ENCODE measurements around the gene ARID3A.
A peak's percentile ranks its signal among the peaks of the same experiment; 100 is the strongest.
"Not testable (repeated sequence)": the region's sequence is repeated elsewhere in the genome, so short reads cannot be mapped to it uniquely, and the experiment has no call there.

The ARID3A gene

DNA sequence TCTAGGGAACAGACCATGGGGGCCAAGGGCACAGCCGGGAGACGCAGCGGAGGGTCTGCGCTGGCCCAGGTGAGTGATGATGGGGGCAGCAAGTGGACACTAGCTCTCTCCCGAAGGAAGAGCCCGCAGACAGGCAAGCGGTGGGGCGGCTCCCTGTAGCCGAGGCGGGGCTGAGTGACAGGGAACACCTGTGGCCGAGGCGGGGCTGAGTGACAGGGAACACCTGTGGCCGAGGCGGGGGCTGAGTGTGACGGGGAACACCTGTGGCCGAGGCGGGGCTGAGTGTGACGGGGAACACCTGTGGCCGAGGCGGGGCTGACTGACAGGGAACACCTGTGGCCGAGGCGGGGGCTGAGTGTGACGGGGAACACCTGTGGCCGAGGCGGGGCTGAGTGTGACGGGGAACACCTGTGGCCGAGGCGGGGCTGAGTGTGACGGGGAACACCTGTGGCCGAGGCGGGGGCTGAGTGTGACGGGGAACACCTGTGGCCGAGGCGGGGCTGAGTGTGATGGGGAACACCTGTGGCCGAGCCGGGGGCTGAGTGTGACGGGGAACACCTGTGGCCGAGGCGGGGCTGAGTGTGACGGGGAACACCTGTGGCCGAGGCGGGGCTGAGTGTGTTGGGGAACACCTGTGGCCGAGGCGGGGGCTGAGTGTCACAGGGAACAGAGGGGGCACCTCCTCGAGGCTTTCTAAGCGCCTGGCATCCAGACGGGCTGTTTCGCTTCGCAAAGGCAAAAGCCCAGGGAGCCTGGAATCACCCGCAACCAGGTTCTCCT is 34.2 kb upstream of the ARID3A start:
- DNase-seq: not testable (repeated sequence)

DNA sequence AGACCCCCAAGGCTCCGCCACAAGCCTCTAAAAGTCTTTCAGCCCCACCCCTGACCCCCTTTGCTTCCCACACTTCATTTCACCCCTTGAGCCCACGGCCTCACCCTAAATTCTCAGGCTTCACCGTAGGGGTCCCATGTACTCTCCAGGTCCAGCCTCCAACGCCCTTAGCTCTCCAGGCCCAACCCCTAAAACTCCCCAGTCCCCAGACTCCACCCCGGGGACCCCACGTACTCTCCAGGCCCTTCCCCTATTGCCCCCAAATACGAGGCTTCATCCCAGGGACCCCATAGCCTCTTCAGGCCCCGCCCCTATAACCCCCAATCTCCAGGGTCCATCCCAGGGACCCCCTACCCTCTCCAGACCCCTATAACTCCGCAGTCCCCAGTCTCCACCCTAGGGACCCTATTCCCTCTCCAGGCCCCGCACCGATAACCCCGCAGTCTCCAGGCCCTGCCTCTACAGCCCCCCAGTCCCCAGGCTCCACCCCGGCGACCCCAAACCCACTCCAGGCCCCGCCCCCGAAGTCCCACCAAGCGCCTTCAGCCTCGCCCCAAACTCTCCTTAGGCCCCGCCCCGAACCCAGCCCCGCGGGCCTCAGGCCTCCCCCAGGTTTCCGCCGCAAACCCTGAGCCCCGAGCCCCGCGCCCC is 33.5 kb upstream of the ARID3A start:
- DNase-seq: no peak

DNA sequence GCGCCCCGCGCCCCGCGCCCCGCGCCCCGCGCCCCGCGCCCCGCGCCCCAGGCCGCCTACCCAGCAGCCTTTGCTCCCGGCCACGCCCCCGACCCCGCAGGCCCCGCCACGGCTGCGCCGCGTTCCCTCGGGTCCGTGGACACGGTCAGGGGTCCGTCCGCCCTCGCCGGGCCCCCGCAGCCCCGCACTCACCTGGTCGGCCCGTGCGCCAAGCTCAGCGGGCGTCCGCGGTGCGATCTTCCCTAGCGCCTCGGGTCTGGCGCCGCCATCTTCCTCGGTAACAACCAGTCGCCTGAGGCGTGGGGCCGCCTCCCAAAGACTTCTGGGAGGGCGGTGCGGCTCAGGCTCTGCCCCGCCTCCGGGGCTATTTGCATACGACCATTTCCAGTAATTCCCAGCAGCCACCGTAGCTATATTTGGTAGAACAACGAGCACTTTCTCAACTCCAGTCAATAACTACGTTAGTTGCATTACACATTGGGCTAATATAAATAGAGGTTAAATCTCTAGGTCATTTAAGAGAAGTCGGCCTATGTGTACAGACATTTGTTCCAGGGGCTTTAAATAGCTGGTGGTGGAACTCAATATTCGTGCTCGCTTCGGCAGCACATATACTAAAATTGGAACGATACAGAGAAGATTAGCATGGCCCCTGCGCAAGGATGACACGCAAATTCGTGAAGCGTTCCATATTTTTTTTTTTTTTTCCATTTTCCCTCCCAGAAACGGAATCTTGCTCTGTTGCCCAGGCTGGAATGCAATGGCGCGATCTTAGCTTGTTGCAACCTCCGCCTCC is 32.7 kb upstream of the ARID3A start, which contains the start of the genes MED16 and RNU6-9:
Gene MED16, minus strand, starts transcription at position 294 of the 796 bp plus-strand sequence. CDS start 2,056 bp downstream, outside the sequence.
Gene RNU6-9, plus strand, starts transcription at position 591 of the 796 bp plus-strand sequence.
- DNase-seq: peak; percentile 80

DNA sequence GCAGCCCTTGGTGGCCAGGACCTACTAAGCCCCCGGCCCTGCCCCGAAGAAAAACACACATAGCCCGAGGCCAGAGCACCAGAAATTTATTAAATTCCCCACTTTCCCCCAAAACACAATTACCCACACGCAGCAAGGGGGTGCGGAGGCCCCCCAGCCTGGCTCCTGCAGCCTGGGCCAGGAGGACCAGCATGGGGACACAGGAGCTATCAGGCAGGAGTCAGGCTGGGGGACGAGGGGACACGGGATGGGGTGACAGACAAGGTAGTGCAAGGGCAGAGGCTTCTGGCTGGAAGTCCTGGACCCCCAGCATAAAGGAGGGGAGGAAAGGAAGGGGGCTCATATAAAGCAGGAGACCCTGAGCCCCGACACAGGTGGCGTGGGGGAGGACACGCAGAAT is 29.4 kb upstream of the ARID3A start:
- no peak for DNase-seq

DNA sequence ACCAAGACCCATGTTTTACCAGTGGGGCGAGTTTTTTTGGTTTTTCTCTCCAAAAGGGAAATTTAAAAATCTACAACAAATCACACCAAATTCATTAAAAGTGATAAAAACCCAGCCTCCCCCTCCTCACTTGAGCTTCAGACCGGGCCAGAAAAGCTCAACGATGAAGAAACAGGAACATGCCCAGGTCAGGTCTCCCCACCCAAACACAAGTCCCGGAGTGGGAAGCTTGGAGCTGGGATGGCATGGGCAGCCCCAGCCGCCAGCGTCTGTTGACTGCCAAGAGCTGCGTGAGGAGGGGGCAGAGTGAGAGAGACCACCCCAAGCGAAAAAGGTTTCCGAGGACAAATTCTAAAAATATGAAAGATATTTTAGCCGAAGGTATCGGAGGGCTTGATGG is 28.8 kb upstream of the ARID3A start:
- DNase-seq: no peak

DNA sequence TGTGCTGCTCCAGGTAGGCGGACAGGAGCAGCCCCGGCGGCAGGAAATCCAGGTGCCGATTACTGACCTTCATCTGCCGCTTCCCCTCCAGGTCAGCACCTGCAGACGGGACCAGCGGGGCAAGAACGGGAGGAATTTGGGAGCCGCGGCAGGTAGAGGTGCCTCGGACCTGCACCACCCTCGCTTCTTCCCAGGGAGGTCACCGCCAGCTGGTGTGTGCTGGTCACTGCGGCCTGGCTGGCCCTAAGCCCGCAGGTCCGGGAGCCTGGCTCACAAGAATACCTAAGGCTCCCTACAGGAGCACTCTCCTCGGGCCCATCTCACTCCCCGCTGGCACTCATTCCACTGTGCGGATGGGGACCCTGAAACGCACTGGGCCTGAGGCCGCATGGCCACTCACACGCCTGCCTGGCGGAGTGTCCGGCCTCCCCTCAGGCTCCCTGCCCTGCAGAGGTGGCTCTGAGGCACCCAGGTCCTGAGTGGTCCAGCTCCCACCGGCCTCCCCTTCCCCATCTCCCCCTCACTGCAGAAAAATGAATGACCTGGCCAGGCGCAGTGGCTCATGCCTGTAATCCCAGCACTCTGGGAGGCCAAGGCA is 28.3 kb upstream of the ARID3A start:
- DNase-seq: no peak

DNA sequence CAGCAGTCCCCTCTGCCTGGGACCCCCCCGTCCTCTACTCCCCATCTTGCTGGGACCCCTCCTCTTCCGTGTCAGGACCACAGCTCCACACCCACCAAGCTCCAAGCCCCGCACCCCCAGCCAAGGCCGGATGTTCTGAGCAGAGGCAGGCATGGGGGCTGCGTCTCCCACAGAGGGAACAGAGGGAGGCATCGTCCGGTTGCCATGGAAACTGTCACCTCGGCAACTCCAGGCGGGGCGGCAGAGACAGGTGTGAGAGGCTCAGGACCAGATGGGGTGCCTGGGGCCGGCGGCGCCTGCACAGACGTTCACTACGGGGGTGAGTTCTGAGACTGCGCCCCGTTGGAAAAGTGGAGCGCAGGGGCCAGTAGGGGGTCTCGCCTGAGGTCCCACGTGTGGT is 27.2 kb upstream of the ARID3A start:
- DNase-seq: no peak

DNA sequence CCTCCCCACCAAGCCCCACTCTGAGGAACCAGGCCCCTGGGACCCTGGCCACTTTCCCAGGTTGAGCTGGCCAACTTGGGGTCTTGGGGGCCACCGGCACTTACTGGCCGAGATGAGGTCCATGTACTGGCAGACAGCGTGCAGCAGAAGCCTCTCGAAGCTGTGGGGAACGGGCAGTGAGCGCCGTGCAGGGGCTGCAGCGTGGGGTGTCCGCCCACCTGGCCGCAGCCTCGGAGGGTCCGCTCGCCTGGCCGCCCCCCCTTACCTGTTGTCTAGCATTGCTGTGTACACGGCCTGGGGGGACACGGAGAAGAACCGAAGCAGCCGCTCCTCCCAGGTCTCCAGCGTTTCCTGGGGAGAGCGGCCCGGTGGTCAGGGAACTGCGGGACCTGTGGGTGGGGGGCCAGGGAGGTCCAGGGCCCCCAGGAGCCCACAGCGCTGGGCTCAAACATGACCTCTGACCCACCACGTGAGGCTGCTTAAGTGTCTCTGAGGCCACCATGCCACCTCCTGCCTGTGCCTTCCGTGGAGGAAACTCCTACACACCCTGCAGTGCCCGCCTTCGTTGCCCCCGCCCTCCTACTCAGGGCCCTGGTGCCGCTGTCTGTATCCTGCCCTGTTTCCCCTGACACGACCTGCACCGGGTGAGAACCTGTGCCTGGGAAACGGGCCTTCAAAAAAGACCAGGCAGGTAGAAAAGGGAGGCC is 26.3 kb upstream of the ARID3A start:
- no peak for DNase-seq

DNA sequence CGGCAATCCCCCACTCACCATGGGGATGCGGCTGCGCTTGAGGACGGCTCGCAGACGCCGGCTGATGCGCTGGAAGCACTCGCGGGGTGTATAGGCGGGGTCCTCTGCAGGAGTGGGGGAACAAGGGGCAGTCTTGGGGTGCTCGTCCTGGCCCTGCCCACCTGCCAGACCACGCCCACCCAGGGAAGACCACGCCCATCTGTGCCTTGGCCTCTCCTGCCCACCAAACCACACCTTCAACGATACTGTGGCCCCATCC is 25.9 kb upstream of the ARID3A start:
- DNase-seq: no peak

DNA sequence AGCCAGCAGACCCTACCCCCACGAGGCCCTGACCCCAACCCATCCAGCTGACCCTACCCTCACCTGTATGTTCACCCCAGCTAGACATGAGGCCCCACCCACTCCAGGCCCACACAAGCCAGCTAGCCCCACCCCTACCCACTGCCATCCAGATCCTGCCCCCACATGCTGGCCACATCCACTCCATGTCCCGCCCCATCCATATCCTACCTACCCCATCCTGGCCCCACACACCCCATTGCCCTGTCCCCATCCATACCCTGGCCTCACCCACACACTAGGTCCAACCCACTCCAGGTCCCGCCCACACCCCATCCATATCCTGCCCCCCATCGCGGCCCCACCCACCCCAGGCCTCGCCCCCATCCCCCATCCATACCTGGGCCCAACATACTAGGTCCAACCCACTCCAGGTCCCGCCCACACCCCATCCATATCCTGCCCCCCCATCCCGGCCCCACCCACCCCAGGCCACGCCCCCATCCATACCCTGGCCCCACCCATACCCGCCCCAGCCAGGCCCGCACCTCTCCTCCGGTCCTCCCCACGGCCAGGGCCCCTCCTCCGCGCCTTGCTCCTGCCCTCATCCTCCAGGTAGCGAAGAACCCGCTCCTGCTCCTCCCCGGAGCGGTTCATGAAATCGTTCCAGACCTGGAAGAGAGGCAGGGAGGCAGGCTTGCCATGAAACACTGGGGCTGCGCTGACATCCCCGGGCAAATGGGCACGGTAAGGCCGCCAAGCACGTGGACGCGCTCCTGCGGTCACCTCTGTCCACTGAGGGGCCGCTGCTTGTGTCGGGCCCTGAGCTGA is 25.3 kb upstream of the ARID3A start:
- DNase-seq: peak; percentile 31

DNA sequence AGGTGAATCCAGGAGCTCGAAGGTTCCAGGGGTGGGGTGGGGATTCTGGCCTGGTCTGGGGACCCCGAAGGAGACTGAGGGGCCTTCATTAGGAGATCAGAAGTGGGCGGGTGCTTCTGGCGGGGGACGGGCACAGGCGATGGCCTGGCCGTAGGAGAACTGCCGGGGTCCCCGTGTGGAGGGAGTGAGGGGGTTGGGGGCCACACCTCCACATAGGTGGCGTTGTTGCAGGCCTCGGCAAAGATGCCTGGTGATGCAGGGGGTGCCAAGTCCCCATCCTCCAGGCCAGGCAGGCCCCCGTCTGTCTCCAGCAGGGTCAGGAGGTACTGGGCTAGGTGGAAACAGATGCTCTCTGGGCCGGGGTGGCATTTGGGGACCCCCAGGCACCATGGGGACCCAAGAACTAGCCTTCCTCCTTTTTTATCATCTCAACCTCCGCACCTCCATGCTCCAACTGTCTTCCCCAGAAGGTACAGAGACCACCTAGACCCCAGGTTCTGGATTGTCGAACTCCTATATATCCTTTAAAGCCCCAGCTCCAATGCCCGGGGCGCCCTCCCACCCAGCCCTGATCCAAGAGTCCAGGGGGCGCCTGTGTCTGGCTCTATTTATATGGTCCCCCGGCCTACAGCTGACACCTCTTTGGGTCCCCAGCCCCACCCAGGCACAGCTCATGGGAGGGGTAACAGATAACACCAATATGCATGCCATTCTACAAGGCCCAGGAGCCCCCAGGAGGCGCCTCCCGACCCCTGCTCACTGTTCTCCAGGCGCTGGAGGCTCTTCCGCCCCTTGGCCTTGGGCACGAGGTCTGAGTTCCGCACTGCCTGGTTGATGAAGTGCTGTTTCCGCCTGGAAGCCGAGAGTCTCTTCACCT is 24.4 kb upstream of the ARID3A start:
- no peak for DNase-seq

DNA sequence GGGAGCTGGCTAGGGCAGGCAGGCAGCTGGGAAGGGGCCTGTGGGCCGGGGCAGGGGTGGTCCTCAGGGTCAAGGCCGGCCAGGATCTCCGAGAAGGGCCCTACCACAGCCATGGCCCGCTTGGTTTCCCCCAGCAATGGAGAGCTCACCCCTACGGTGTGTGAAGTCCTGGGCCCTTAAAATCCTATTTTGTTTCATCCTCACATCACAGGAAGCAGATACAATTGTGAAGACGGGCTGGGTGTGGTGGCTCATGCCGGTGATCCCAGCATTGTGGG is 23.8 kb upstream of the ARID3A start:
- DNase-seq: no peak

DNA sequence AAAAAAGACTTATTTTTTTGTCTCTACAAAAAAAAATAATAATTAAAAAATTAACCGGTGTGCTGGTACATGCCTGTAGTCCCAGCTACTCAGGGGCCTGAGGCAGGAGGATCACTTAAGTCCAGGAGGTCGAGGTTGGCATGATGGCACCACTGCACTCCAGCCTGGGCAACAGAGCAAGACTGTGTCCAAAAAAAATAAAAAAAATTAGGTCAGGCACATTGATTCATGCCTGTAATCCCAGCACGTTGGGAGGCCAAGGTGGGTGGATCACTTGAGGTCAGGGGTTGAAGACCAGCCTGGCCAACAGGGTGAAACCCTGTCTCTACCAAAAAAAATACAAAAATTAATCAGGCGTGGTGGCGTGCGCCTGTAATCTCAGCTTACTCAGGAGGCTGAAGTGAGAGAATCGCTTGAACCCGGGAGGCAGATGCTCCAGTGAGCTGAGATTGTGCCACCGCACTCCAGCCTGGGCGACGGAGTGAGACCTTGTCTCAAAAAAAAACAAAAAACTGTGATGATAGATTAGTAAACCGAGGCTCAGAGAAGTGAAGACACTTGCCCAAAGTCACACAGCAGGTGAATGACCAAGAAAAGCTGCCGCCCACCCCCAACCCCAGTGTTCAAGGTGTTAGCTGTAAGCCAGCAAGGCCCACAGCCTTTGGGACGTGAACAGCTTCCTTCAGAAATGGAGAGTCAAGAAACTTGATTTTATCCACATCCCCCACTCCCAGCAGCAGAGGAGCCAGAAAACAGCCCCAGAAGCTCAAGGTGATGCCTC is 23.2 kb upstream of the ARID3A start:
- no peak for DNase-seq

DNA sequence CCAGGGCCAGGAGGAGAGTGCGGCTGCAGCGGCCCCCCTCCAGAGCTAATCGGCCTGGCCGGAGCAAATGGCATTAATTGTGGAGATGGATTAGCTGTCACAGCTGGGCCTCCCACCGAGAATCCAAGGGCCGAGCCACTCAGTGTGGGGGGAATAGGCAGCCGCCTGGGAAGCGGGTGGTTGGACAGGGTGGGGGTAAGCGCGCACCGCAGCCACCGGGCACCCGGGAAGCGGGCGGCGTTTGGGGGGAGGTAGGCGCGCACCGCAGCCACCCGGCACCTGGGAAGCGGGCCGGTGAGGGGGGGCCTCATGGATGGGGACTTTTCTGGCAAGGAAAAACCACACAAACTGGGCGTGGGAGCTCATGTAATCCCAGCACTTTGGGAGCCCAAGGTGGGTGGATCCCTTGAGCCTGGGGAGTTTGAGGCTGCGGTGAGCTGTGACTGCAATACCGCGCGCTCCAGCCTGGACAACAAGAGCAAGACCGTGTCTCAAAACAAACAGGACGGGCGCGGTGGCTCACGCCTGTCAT is 22.5 kb upstream of the ARID3A start:
- DNase-seq: no peak

DNA sequence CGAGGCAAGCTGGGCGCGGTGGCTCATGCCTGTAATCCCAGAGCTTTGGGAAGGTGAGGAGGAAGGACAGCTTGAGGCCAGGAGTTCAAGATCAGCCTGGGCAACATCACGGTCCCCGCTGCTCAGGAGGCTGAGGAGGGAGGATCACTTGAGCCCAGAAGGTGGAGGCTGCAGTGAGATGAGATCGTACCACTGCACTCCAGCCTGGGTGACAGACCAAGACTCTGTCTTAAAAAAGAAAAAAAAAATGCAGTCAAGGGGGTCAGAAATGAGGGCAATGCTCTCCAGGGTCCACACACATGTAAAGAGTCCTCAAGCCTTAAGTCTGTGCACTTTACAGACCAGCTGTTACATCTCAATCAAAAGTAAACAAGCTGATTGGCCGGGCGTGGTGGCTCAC is 21.3 kb upstream of the ARID3A start:
- no peak for DNase-seq

DNA sequence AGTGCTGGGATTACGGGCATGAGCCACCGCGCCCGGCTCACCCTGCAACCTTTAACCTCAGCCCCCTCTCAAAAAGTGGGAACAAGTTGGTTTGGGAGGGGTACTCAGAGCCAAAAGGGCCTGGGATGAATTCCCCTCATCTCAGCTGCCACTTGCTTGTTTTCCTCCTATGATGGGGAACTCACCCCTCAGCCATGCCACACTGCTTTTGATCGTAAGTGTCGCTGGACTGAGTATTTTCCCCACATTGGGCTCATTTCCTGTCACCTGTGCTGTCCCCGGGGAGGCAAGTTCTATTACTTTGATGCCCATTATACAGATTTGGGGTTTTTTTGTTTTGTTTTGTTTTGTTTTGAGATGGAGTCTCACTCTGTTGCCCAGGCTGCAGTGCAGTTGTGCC is 19.4 kb upstream of the ARID3A start:
- no peak for DNase-seq

DNA sequence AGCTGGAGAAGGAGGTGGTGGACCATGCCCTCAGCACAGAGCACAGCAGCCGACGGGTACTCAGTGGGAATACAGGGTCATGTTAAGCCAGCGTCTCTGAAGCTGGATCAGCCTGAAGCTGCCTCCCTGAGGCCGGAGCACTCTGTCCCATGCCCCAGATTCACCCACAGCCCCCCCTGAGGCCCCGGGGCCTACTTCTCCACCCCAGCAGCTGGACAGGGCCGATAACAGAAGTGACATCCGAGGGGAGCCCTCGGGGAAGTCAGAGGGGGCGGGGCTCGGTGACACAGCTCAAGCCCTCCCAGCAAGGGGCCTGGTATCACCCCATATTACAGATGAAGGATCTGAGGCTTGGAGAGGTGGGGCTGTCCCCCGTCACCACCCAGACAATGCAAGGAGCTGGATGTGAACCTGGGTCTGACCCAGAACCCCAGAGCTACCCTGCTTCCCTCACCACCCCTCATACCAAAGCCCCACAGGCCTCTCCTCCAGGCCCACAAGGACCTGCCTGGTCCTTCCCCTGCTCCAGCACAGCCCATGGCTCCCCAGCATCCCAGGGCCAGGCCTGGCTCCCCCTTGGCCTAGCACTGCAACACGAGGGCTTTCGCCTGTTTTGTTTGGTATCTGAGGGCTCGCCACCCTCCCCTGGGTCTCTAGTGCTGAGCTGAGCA is 18.5 kb upstream of the ARID3A start:
- no peak for DNase-seq

DNA sequence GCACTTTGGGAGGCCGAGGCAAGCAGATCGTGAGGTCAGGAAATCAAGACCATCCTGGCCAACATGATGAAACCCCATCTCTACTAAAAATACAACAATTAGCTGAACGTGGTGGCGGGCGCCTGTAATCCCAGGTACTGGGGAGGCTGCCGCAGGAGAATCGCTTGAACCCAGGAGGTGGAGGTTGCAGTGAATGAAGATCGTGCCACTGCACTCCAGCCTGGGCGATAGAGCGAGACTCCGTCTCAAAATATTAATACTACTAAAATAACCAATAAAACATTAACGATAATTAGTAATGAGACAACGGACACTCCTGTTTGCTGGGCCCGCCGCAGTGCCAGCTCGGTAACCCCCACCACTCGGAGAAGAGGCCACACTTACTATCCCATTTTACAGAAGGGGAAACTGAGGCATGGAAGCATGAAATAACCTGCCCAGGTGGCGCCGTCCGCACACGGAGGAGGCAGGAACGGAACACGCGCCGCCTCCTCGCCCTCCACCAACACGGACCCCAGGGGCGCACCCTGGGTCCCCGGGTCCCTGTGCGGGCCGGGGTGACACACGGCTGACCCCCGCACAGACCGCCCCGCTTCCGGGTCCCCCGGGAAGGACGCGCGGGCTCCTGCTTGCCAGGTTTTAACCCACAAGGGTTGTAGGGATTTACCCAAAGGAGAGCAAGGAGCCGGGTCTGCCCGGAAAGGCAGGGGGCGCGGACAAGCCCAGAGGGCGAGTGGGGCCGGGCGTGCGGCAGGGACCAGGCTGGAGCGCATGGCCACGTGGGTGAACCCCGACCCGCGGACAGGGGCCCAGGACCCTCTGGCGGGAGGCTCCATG is 14.4 kb upstream of the ARID3A start:
- no peak for DNase-seq

All from T-helper 9 cell (primary cell).